Measurements from ENCODE around the gene GRK2. TPM values are rescaled to one million over a fixed set of nuclear protein-coding genes. Genes with fewer than 3 reads are reported as not detected.
A peak's percentile ranks its signal among the peaks of the same experiment; 100 is the strongest.

The GRK2 gene
- total and polyA plus RNA-seq, 11 donors, result 40.1 to 107 (median 50.1) TPM

DNA sequence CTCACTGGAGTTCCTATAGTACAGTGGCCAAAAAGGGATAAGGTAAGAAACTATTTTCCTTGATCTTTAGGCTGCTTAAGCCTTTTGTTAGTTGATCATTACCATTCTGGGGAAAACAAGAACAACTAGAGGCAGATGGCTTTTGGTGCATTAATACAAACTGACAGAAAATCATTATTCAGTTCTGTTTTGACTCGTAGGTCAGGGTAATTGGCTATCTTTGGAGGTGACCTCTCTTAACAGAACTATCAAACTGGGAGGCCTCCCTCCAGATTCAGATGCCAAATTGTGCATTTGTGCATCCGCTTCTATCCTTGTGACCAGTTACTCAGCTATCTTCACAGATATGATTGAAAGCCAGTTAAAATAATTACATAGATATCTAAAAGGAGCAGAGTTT lies 23.2 kb upstream of the GRK2 start:
- DNase-seq (no peak), ATAC-seq (no peak)
- H3K27me3 ChIP-seq, result no peaks in the 10 kb centered on the region
- no peak overlapping the region for H3K4me3 ChIP-seq
- intact Hi-C loops (cut with DNase I), result no loop called here
- TF ChIP-seq POLR2A (IDR thresholded peaks at IDR 0.05), result no peak
- H3K27ac ChIP-seq, result peak overlapping the region in 1 of 12 donors; percentile 7
- H3K9me3 ChIP-seq, result no peaks in the 10 kb centered on the region
- peaks cover 0 to 59% (median 54%) of the 10 kb centered on the region in 9 donors for H3K36me3 ChIP-seq
- WGBS, 4 donors, result 53 to 65% (median 56%) methylated on average over 2 of the region's 2 CpGs
- peaks cover 7 to 62% (median 46%) of the 10 kb centered on the region in 12 donors for H3K4me1 ChIP-seq

GRCh38 chr11:67245046-67245445 lies 21.2 kb upstream of the GRK2 start:
- no peaks in the 10 kb centered on the region for H3K9me3 ChIP-seq
- H3K27ac ChIP-seq, result no peak overlapping the region
- H3K4me1 ChIP-seq, result peaks cover 7 to 59% (median 40%) of the 10 kb centered on the region in 12 donors
- intact Hi-C loops (cut with DNase I), result no loop called here
- no peak overlapping the region for H3K4me3 ChIP-seq
- ATAC-seq (no peak), DNase-seq (no peak)
- no peaks in the 10 kb centered on the region for H3K27me3 ChIP-seq
- H3K36me3 ChIP-seq, result peaks cover 0 to 79% (median 74%) of the 10 kb centered on the region in 9 donors
- WGBS, 4 donors, result 93 to 96% (median 94%) methylated on average over 11 of the region's 11 CpGs
- no peak for TF ChIP-seq CTCF (IDR thresholded peaks at IDR 0.05)
- no peak for TF ChIP-seq POLR2A (IDR thresholded peaks at IDR 0.05)

DNA sequence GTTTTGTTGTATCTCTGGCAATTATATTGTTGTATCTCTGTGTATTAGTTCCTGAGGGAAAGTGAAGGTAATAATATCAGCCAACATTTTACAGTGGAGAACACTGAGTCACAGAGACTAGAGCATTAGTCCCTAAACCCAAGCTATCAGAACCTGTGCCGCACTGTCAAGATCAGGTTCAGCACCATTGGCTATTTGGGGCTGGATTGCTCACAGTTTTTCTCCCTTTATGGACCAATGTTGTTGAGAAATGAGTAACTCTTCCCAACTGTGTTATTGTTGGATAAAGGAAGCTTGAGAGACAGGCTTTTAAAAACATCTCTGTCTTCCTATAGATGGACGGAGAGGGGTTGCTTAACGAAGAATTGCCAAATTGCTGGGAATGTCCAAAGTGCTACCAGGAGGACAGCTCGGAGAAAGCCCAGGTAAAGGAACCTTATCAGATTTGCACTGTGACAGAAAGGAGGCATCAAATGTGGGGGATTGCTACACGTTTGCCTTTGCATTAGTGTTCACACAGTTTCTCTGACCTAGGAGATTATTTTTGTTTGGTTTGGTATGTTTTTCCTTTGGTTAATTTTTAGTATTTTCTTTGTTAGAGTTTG lies 18.2 kb upstream of the GRK2 start:
- WGBS, 4 donors, result 84 to 90% (median 86%) methylated on average over 5 of the region's 5 CpGs
- H3K4me3 ChIP-seq, result no peak overlapping the region
- no peak for DNase-seq
- intact Hi-C loops (cut with DNase I), result no loop called here
- no peak for ATAC-seq
- peaks cover 0 to 100% (median 99%) of the 10 kb centered on the region in 9 donors for H3K36me3 ChIP-seq
- no peaks in the 10 kb centered on the region for H3K27me3 ChIP-seq
- peaks cover 0 to 44% (median 18%) of the 10 kb centered on the region in 12 donors for H3K4me1 ChIP-seq
- peak overlapping the region in 6 of 12 donors; percentile 36 to 64 (median 50) for H3K27ac ChIP-seq
- TF ChIP-seq CTCF (IDR thresholded peaks at IDR 0.05), result no peak
- no peak for TF ChIP-seq POLR2A (IDR thresholded peaks at IDR 0.05)
- no peaks in the 10 kb centered on the region for H3K9me3 ChIP-seq

- H3K4me1 ChIP-seq, result peaks cover 0 to 44% (median 12%) of the 10 kb centered on the region in 12 donors
- peak overlapping the region in 9 of 12 donors; percentile 8 to 64 (median 49) for H3K27ac ChIP-seq
- no peak for TF ChIP-seq POLR2A (IDR thresholded peaks at IDR 0.05)
- no peak for TF ChIP-seq CTCF (IDR thresholded peaks at IDR 0.05)
- peak; percentile 47 to 67 (median 60) for ATAC-seq
- H3K27me3 ChIP-seq, result no peaks in the 10 kb centered on the region
- H3K36me3 ChIP-seq, result peaks cover 0 to 100% (median 99%) of the 10 kb centered on the region in 9 donors
- no peaks in the 10 kb centered on the region for H3K9me3 ChIP-seq
- intact Hi-C loops (cut with DNase I), result no loop called here
- H3K4me3 ChIP-seq, result no peak overlapping the region
- peak in 4 of 5 donors; percentile 51 to 73 (median 58) for DNase-seq
Measured at GRCh38 chr11:67248653-67249052, 17.6 kb upstream of the GRK2 start.

All from heart left ventricle (tissue), 16 donors.